Vagina (tissue), 2 donors: Measurements from ENCODE around the gene BNC2. TPM values are rescaled to one million over a fixed set of nuclear protein-coding genes. Genes with fewer than 3 reads are reported as not detected.

Source experiments
- DNase-seq, 2 donors: peaks; one replicate each; pipeline ENCODE4 v3.0.0-alpha.2; 2017; ENCODE audit errors: extremely low spot score in 2 of 2
- H3K27ac ChIP-seq: fragments of 200-600 bp; sonication (generic); one replicate; pipeline ENCODE4 v1.5.1; 2019
- H3K27me3 ChIP-seq: fragments of 200-600 bp; sonication (generic); one replicate; pipeline ENCODE4 v1.5.1; 2019
- H3K36me3 ChIP-seq, 2 donors: fragments of 200-600 bp; sonication (generic); one replicate each; pipeline ENCODE4 v1.5.1; 2017 to 2019
- H3K4me1 ChIP-seq: fragments of 200-600 bp; sonication (generic); one replicate; pipeline ENCODE4 v1.5.1; 2019
- H3K4me3 ChIP-seq, 2 donors: fragments of 200-600 bp; sonication (generic); 1 replicate in 1 of 2; 2 replicates in 1 of 2; pipeline ENCODE4 v1.5.1; 2016 to 2019
- H3K9me3 ChIP-seq: fragments of 200-600 bp; sonication (generic); one replicate; pipeline ENCODE4 v1.5.1; 2019
- CTCF ChIP-seq, 3 experiments: fragments of 450-650 bp in 2 of 3; fragments of 200-600 bp in 1 of 3; sonication (generic) in 1 of 3; IDR thresholded peaks; one replicate each; pipeline ENCODE4 v1.5.1; 2017 to 2019; ENCODE audit warnings: antibody characterized with exemption in 3 of 3, mild to moderate bottlenecking in 2 of 3, moderate library complexity in 2 of 3
- POLR2A ChIP-seq, 2 donors: fragments of 450-650 bp; IDR thresholded peaks; one replicate each; pipeline ENCODE4 v1.6.1; 2017; ENCODE audit warnings: antibody characterized with exemption in 2 of 2, mild to moderate bottlenecking in 2 of 2, moderate library complexity in 2 of 2
- POLR2AphosphoS5 ChIP-seq, 2 donors: sonication (generic); formaldehyde crosslinking; IDR thresholded peaks; one replicate each; pipeline ENCODE4 v1.9.0; 2017; ENCODE audit warnings: antibody characterized with exemption in 2 of 2, mild to moderate bottlenecking in 2 of 2, low read depth in 1 of 2; ENCODE audit not compliant: insufficient read depth in 1 of 2
- intact Hi-C: fragments of 100-400 bp; cut with DNase I; formaldehyde crosslinking; loops from one replicate; pipeline ENCODE4 v1.15.1; 2023
- total RNA-seq: library from RNA; depleted of rRNA; stranded (reverse); fragments of >200 nt; gene quantifications from one replicate; pipeline ENCODE4 v1.2.3, GENCODE V29; 2016

BNC2 gene
- total RNA-seq, 1 donor from 2014 or later = 33.9 TPM

GRCh38 chr9:16406526-16407225 lies 463.8 kb downstream of the BNC2 start:
- Histone ChIP-seq H3K4me1 (no peaks in the 10 kb centered on the region), H3K27ac (no peak overlapping the region), H3K9me3 (no peaks in the 10 kb centered on the region), H3K27me3 (no peaks in the 10 kb centered on the region), H3K4me3 (no peak overlapping the region), H3K36me3 (no peaks in the 10 kb centered on the region)
- intact Hi-C loops = no loop called here
- TF ChIP-seq POLR2A (IDR thresholded peaks at IDR 0.05) (no peak), POLR2AphosphoS5 (IDR thresholded peaks at IDR 0.05; ENCODE audit: insufficient read depth in 1 of 2, low read depth in 1 of 2) (no peak), CTCF (IDR thresholded peaks at IDR 0.05) (no peak)
- no peak for DNase-seq

- no peak for DNase-seq
- Histone ChIP-seq H3K36me3 (no peaks in the 10 kb centered on the region), H3K27ac (no peak overlapping the region), H3K4me3 (no peak overlapping the region), H3K27me3 (no peaks in the 10 kb centered on the region), H3K9me3 (no peaks in the 10 kb centered on the region), H3K4me1 (no peaks in the 10 kb centered on the region)
- TF ChIP-seq POLR2AphosphoS5 (IDR thresholded peaks at IDR 0.05; ENCODE audit: insufficient read depth in 1 of 2, low read depth in 1 of 2) = no peak
- no peak for TF ChIP-seq CTCF (IDR thresholded peaks at IDR 0.05)
- no peak for TF ChIP-seq POLR2A (IDR thresholded peaks at IDR 0.05)
- intact Hi-C loops = no loop called here
Measured at GRCh38 chr9:16405421-16405820, 465.0 kb downstream of the BNC2 start.

GRCh38 chr9:16401701-16402100 lies 468.8 kb downstream of the BNC2 start:
- TF ChIP-seq POLR2AphosphoS5 (IDR thresholded peaks at IDR 0.05; ENCODE audit: insufficient read depth in 1 of 2, low read depth in 1 of 2) (no peak), POLR2A (IDR thresholded peaks at IDR 0.05) (no peak), CTCF (IDR thresholded peaks at IDR 0.05) (no peak)
- no peaks in the 10 kb centered on the region for H3K4me1 ChIP-seq
- no peak overlapping the region for H3K27ac ChIP-seq
- no peaks in the 10 kb centered on the region for H3K36me3 ChIP-seq
- H3K4me3 ChIP-seq = no peak overlapping the region
- no peaks in the 10 kb centered on the region for H3K27me3 ChIP-seq
- no peak for DNase-seq
- intact Hi-C loops = no loop called here
- no peaks in the 10 kb centered on the region for H3K9me3 ChIP-seq

GRCh38 chr9:16398691-16399090 lies 471.8 kb downstream of the BNC2 start:
- no peak overlapping the region for H3K4me3 ChIP-seq
- no peak overlapping the region for H3K27ac ChIP-seq

More at GRCh38 chr9:16398691-16399090, 471.8 kb downstream of the BNC2 start:
- intact Hi-C loops = no loop called here
- no peak for DNase-seq
- H3K27me3 ChIP-seq = no peaks in the 10 kb centered on the region
- H3K36me3 ChIP-seq = no peaks in the 10 kb centered on the region
- H3K4me1 ChIP-seq = no peaks in the 10 kb centered on the region
- no peaks in the 10 kb centered on the region for H3K9me3 ChIP-seq
- no peak for TF ChIP-seq POLR2A (IDR thresholded peaks at IDR 0.05)
- no peak for TF ChIP-seq POLR2AphosphoS5 (IDR thresholded peaks at IDR 0.05; ENCODE audit: insufficient read depth in 1 of 2, low read depth in 1 of 2)
- no peak for TF ChIP-seq CTCF (IDR thresholded peaks at IDR 0.05)
